ENCODE results near the gene SH2B3. TPM values are rescaled to one million over a fixed set of nuclear protein-coding genes. Genes with fewer than 3 reads are reported as not detected.
A peak's percentile ranks its signal among the peaks of the same experiment; 100 is the strongest.
"Not testable (repeated sequence)": the region's sequence is repeated elsewhere in the genome, so short reads cannot be mapped to it uniquely, and the experiment has no call there.

SH2B3 gene
- total RNA-seq, 2 donors from 2014 or later, result 26.4 to 40.9 TPM

- intact Hi-C loops (cut with DNase I), result loop anchor here (2.0 kb wide), 1 partner anchor 132 kb away; no protein-coding TSS in a partner anchor
- no peak overlapping the region for H3K4me3 ChIP-seq
- H3K4me1 ChIP-seq, result no peaks in the 10 kb centered on the region
- TF ChIP-seq CTCF (IDR thresholded peaks at IDR 0.05), result peak; percentile 95
- H3K36me3 ChIP-seq, result no peaks in the 10 kb centered on the region
- no peaks in the 10 kb centered on the region for H3K9me3 ChIP-seq
- H3K9ac ChIP-seq (ENCODE audit: low read depth in 2 of 2, low read length in 2 of 2), result peak overlapping the region in 1 of 2 donors; percentile 2
- peak; percentile 87 for DNase-seq
- H3K27me3 ChIP-seq, result no peaks in the 10 kb centered on the region
- no peak overlapping the region for H3K27ac ChIP-seq
Observed at GRCh38 chr12:111396726-111397445, 8.8 kb upstream of the SH2B3 start.

- DNase-seq, result no peak
Observed at GRCh38 chr12:111398530-111398929, 7.2 kb upstream of the SH2B3 start.

GRCh38 chr12:111399741-111400404 is 5.8 kb upstream of the SH2B3 start:
- not testable (repeated sequence) for H3K36me3 ChIP-seq; H3K9ac ChIP-seq (ENCODE audit: low read depth in 2 of 2, low read length in 2 of 2); H3K4me3 ChIP-seq; DNase-seq; H3K9me3 ChIP-seq; H3K4me1 ChIP-seq; H3K27me3 ChIP-seq; H3K27ac ChIP-seq
- intact Hi-C loops (cut with DNase I), result loop anchor here (1.0 kb wide), 1 partner anchor 51 kb away; no protein-coding TSS in a partner anchor

More at GRCh38 chr12:111398530-111398929, 7.2 kb upstream of the SH2B3 start:
- Histone ChIP-seq H3K27me3 (no peaks in the 10 kb centered on the region), H3K4me3 (no peak overlapping the region), H3K9me3 (no peaks in the 10 kb centered on the region), H3K27ac (no peak overlapping the region), H3K4me1 (no peaks in the 10 kb centered on the region), H3K9ac (ENCODE audit: low read depth in 2 of 2, low read length in 2 of 2) (no peak overlapping the region), H3K36me3 (no peaks in the 10 kb centered on the region)
- intact Hi-C loops (cut with DNase I), result no loop called here
- no peak for TF ChIP-seq CTCF (IDR thresholded peaks at IDR 0.05)

GRCh38 chr12:111401167-111401605 is 4.5 kb upstream of the SH2B3 start:
- Histone ChIP-seq H3K36me3 (no peaks in the 10 kb centered on the region), H3K9ac (ENCODE audit: low read depth in 2 of 2, low read length in 2 of 2) (no peak overlapping the region), H3K9me3 (no peaks in the 10 kb centered on the region), H3K27ac (no peak overlapping the region), H3K4me3 (no peak overlapping the region), H3K4me1 (no peaks in the 10 kb centered on the region), H3K27me3 (no peaks in the 10 kb centered on the region)
- intact Hi-C loops (cut with DNase I), result no loop called here
- DNase-seq, result no peak
- TF ChIP-seq CTCF (IDR thresholded peaks at IDR 0.05), result no peak

- intact Hi-C loops (cut with DNase I); H3K9ac ChIP-seq (ENCODE audit: low read depth in 2 of 2, low read length in 2 of 2); DNase-seq; H3K36me3 ChIP-seq; H3K27me3 ChIP-seq; H3K4me3 ChIP-seq; H3K4me1 ChIP-seq; H3K9me3 ChIP-seq: not testable (repeated sequence)
- peak overlapping the region; percentile 74 for H3K27ac ChIP-seq
Observed at GRCh38 chr12:111402490-111402824, 3.3 kb upstream of the SH2B3 start.

- Histone ChIP-seq H3K36me3 (no peaks in the 10 kb centered on the region), H3K27ac (peak overlapping the region; percentile 84), H3K9ac (ENCODE audit: low read depth in 2 of 2, low read length in 2 of 2) (peak overlapping the region in 1 of 2 donors; percentile 73), H3K9me3 (no peaks in the 10 kb centered on the region), H3K4me3 (peak overlapping the region; percentile 92), H3K27me3 (no peaks in the 10 kb centered on the region), H3K4me1 (peaks cover 17% of the 10 kb centered on the region)
- intact Hi-C loops (cut with DNase I), result no loop called here
- TF ChIP-seq CTCF (IDR thresholded peaks at IDR 0.05), result no peak
- peak; percentile 59 for DNase-seq
Observed at GRCh38 chr12:111404362-111405148, 1.2 kb upstream of the SH2B3 start.
